Adipose tissue (tissue), 3 donors: ENCODE results near the gene MAP3K13. TPM values are rescaled to one million over a fixed set of nuclear protein-coding genes. Genes with fewer than 3 reads are reported as not detected.
"Not testable (repeated sequence)": the region's sequence is repeated elsewhere in the genome, so short reads cannot be mapped to it uniquely, and the experiment has no call there.

ENCODE experiments used
- H3K27ac ChIP-seq: one replicate; pipeline ENCODE4 v1.5.1; 2013; ENCODE audit warnings: low read depth, low read length
- WGBS, 3 donors: extraction: QIAGEN DNeasy Blood & Tissue Kit; methylation state at CpG; one replicate each; pipeline ENCODE4 v1.1.7; 2013; 5-methylcytosine and 5-hydroxymethylcytosine counted together
- polyA plus RNA-seq, 3 donors: library from polyadenylated mRNA; stranded (reverse); fragments of 200-250 nt; gene quantifications; one replicate each; pipeline ENCODE4 v1.2.3, GENCODE V29; 2013
- donor health status: healthy with polysubstance abuse.
- donor health status: Bipolar disorder and iron deficiency.
- donor health status: healthy.

The MAP3K13 gene
- polyA plus RNA-seq, 3 donors: 11.0 to 26.0 (median 15.5) TPM

DNA sequence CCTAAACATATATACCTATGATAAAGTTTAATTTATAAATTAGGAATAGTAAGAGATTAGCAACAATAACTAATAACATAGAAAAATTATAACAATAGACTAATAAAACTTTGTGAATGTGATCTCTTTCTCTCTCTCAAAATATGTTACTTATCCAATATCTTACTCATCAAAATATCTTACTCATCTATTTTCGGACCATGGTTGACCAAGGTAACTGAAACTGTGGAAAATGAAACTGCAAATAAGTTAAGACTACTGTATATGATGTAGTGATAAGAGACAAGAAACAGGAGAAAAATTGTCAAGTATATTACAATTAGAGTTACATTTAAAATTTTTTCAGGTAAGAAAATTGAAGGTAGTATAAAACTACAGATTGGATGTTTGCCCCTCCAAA lies 19.2 kb downstream of the MAP3K13 start:
- 89 to 97% (median 95%) methylated on average over 1 of the region's 1 CpG for WGBS, 3 donors
- H3K27ac ChIP-seq: no peak overlapping the region

DNA sequence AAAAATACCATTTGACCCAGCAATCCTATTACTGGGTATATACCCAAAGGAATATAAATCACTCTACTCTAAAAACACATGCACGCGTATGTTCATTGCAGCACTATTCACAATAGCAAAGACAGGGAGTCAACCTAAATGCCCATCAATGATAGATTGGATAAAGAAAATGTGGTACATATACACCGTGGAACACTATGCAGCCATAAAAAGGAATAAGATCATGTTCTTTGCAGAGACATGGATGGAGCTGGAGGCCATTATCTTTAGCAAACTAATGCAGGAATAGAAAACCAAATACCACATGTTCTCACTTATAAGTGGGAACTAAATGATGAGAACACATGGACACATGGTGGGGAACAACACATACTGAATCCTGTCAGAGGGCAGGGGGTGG lies 23.6 kb downstream of the MAP3K13 start:
- 98% methylated on average over 3 of the region's 3 CpGs for WGBS, 3 donors
- not testable (repeated sequence) for H3K27ac ChIP-seq

DNA sequence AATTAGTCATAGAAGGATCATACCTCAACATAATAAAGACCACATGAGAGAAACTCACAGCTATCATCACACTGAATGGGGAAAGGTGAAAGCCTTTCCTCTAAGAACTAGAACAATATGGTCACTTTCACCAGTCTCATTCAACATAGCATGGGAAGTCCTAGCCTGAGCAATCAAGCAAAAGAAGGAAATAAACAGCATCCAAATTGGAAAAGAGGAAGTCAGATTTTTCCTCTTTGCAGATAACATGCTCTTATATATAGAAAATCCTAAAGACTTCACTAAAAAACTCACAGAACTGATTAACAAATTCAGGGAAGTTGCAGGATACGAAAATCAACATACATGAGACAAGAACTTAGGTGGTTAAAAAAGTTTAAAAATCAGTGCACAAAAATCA lies 24.7 kb downstream of the MAP3K13 start:
- H3K27ac ChIP-seq: no peak overlapping the region
- WGBS, 3 donors: 74 to 97% (median 79%) methylated on average over 1 of the region's 1 CpG

GRCh38 chr3:185393055-185393454 lies 30.1 kb downstream of the MAP3K13 start:
- H3K27ac ChIP-seq: no peak overlapping the region
- WGBS, 3 donors: 97 to 100% (median 99%) methylated on average over 3 of the region's 3 CpGs

DNA sequence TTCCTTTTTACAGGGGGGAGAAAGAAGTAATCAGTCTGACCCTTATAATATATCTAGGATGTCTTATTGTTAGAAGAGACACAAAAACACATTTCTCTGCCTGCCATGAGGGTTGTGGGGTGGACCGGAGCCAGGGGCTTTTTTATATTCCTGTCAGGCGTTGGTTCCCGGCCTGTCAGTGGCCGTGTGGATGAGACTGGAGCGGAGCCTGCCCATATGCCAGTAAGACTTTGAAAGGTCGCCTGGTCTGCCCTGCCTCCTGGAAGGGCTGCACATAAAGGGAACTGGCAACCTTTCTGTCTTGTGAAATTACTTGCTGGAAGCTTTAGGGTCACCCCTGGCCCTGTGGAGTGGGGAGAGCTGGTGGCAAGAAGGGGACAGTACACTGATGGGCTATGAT lies 34.7 kb downstream of the MAP3K13 start:
- H3K27ac ChIP-seq: no peak overlapping the region
- WGBS, 3 donors: 60 to 74% (median 69%) methylated on average over 6 of the region's 6 CpGs

- H3K27ac ChIP-seq: no peak overlapping the region
- WGBS, 3 donors: 81 to 86% (median 85%) methylated on average over 16 of the region's 16 CpGs
These were observed 37.1 kb downstream of the MAP3K13 start for GRCh38 chr3:185399737-185400667.

GRCh38 chr3:185400866-185401265 lies 37.9 kb downstream of the MAP3K13 start:
- H3K27ac ChIP-seq: no peak overlapping the region
- WGBS, 3 donors: 89 to 97% (median 90%) methylated on average over 1 of the region's 1 CpG

- 53 to 57% (median 54%) methylated on average over 7 of the region's 7 CpGs for WGBS, 3 donors
- no peak overlapping the region for H3K27ac ChIP-seq
These were observed 38.5 kb downstream of the MAP3K13 start for GRCh38 chr3:185401319-185401955.

DNA sequence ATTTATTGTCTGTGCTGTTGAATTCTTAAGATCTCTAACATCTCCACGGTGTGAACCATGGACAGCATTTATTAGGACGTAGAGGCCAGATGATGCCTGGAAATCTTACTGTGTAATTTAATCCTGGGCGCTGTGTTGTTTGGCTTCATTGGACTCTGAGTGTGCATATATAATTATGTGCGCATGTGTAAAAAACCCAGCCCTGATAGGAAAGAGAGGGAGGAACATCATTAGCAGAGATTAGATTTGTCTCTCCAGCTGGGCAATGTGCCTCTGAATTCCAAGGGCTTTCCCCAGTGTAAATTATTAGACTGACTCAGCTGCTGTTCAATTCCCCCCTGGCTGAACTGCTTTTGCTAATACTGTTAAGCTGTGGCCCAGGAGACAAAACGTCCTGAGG lies 39.6 kb downstream of the MAP3K13 start:
- no peak overlapping the region for H3K27ac ChIP-seq
- WGBS, 3 donors: 22 to 56% (median 47%) methylated on average over 5 of the region's 5 CpGs

- WGBS, 3 donors: 50 to 75% (median 67%) methylated on average over 3 of the region's 3 CpGs
- no peak overlapping the region for H3K27ac ChIP-seq
These were observed 40.1 kb downstream of the MAP3K13 start for GRCh38 chr3:185403002-185403401.

GRCh38 chr3:185405243-185405642 lies 42.3 kb downstream of the MAP3K13 start:
- no peak overlapping the region for H3K27ac ChIP-seq
- WGBS, 3 donors: 92 to 96% (median 95%) methylated on average over 4 of the region's 4 CpGs

GRCh38 chr3:185405664-185406063 lies 42.7 kb downstream of the MAP3K13 start:
- 68 to 76% (median 76%) methylated on average over 3 of the region's 3 CpGs for WGBS, 3 donors
- H3K27ac ChIP-seq: no peak overlapping the region

- H3K27ac ChIP-seq: no peak overlapping the region
- WGBS, 3 donors: 50 to 67% (median 58%) methylated on average over 1 of the region's 1 CpG
These were observed 43.2 kb downstream of the MAP3K13 start for GRCh38 chr3:185406121-185406620.

GRCh38 chr3:185409957-185410356 lies 47.0 kb downstream of the MAP3K13 start:
- no peak overlapping the region for H3K27ac ChIP-seq
- 82 to 90% (median 88%) methylated on average over 8 of the region's 8 CpGs for WGBS, 3 donors

- WGBS, 3 donors: 91 to 94% (median 93%) methylated on average over 1 of the region's 1 CpG
- no peak overlapping the region for H3K27ac ChIP-seq
These were observed 48.2 kb downstream of the MAP3K13 start for GRCh38 chr3:185411133-185411532.

GRCh38 chr3:185416513-185416912 lies 53.6 kb downstream of the MAP3K13 start:
- 93 to 96% (median 95%) methylated on average over 2 of the region's 2 CpGs for WGBS, 3 donors

DNA sequence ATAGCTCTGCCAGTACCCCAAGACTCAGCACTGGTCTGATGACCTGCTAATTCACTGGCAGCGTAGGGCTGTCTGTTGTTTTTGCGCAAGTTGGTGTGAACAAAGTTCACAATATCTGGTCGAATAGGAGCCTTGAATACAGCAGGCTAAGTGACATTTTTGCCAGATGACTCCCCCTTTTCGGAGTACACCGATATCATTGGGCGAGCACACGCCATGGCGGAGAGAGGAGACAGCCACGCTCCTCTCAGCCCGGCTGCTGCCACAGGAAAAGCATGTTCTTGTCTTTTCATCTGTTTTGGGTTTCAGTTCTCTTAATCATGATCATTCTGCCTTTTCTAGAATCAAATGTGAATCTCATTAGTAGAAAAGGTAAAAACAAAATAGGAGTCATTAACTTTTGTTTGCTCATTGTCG lies 55.6 kb downstream of the MAP3K13 start:
- 92 to 93% (median 93%) methylated on average over 11 of the region's 11 CpGs for WGBS, 3 donors
- H3K27ac ChIP-seq: not testable (repeated sequence)

More at GRCh38 chr3:185416513-185416912, 53.6 kb downstream of the MAP3K13 start:
- no peak overlapping the region for H3K27ac ChIP-seq

GRCh38 chr3:185420762-185421161 lies 57.8 kb downstream of the MAP3K13 start:
- H3K27ac ChIP-seq: no peak overlapping the region
- 45 to 70% (median 66%) methylated on average over 5 of the region's 5 CpGs for WGBS, 3 donors

- WGBS, 3 donors: 91 to 95% (median 92%) methylated on average over 6 of the region's 6 CpGs
- no peak overlapping the region for H3K27ac ChIP-seq
These were observed 58.8 kb downstream of the MAP3K13 start for GRCh38 chr3:185421577-185422232.
